Measurements from ENCODE around the gene RAX2. TPM values are rescaled to one million over a fixed set of nuclear protein-coding genes. Genes with fewer than 3 reads are reported as not detected.

The RAX2 gene
- total and polyA plus RNA-seq, 2 of the 13 experiments (the other 11 are each of a cell fraction or from before 2014, with no cell fraction given): not detected

DNA sequence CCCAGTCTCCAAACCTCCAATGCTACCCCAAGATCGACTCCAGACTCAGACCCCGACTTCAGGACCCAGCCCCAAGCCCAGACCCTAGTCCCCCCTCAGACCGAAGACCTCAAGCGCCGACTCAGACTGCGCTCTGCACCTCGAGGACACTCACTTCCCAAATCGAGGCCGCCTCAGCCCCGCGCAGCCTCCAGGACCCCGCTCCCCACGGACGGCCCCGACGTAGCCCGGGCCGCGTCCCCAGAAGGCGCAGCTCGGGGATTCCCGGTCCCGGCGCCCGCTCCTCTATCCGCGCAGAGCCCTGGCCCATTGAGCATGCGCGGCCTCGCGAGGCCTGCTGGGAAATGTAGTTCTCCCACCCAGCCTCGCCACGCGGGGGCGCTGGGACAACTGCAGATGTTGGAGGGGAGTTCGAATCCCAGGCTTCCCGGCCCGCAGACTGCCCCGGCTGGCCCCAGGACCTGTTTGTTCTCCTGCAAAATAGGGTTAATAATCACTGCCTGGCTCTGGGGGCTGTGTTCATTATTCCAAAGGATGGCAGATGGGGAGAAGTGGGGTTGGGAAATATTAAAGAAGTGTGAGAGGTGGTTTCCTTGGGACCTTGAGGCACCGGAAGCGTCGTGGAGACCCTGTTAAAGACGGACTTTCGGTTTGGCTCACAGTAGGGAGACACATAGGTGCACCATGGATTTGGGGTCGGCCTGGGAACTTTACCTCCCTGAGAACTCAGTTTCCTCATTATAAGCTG is 10.5 kb downstream of the RAX2 start, which contains the start of gene APBA3 (continued):
- TF ChIP-seq THAP9 (CRISPR knock-in tag; IDR thresholded peaks at IDR 0.05; ENCODE audit: borderline replicate concordance): peak; percentile 75; the same call in 1 of the 2 replicates
- TF ChIP-seq, protein P1, sequence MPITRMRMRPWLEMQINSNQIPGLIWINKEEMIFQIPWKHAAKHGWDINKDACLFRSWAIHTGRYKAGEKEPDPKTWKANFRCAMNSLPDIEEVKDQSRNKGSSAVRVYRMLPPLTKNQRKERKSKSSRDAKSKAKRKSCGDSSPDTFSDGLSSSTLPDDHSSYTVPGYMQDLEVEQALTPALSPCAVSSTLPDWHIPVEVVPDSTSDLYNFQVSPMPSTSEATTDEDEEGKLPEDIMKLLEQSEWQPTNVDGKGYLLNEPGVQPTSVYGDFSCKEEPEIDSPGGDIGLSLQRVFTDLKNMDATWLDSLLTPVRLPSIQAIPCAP (CRISPR knock-in tag; IDR thresholded peaks at IDR 0.05; ENCODE audit: low read depth): 0 out of 2 replicates have a peak, but pooled peaks have one; percentile 29
- TF ChIP-seq, protein P2, sequence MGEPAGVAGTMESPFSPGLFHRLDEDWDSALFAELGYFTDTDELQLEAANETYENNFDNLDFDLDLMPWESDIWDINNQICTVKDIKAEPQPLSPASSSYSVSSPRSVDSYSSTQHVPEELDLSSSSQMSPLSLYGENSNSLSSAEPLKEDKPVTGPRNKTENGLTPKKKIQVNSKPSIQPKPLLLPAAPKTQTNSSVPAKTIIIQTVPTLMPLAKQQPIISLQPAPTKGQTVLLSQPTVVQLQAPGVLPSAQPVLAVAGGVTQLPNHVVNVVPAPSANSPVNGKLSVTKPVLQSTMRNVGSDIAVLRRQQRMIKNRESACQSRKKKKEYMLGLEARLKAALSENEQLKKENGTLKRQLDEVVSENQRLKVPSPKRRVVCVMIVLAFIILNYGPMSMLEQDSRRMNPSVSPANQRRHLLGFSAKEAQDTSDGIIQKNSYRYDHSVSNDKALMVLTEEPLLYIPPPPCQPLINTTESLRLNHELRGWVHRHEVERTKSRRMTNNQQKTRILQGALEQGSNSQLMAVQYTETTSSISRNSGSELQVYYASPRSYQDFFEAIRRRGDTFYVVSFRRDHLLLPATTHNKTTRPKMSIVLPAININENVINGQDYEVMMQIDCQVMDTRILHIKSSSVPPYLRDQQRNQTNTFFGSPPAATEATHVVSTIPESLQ (CRISPR knock-in tag; conservative IDR thresholded peaks at IDR 0.05): no peak
- TF ChIP-seq ZNF772 (CRISPR knock-in tag; IDR thresholded peaks at IDR 0.05): no peak
- no peak for TF ChIP-seq KLF15 (CRISPR knock-in tag; IDR thresholded peaks at IDR 0.05; ENCODE audit: borderline replicate concordance)
- TF ChIP-seq, protein P3, sequence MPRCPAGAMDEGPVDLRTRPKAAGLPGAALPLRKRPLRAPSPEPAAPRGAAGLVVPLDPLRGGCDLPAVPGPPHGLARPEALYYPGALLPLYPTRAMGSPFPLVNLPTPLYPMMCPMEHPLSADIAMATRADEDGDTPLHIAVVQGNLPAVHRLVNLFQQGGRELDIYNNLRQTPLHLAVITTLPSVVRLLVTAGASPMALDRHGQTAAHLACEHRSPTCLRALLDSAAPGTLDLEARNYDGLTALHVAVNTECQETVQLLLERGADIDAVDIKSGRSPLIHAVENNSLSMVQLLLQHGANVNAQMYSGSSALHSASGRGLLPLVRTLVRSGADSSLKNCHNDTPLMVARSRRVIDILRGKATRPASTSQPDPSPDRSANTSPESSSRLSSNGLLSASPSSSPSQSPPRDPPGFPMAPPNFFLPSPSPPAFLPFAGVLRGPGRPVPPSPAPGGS (CRISPR knock-in tag; IDR thresholded peaks at IDR 0.05): no peak
- no peak for TF ChIP-seq ZNF512B (CRISPR knock-in tag; IDR thresholded peaks at IDR 0.05; ENCODE audit: borderline replicate concordance)
- TF ChIP-seq ZNF703 (CRISPR knock-in tag; IDR thresholded peaks at IDR 0.05; ENCODE audit: borderline replicate concordance): no peak
- TF ChIP-seq PAXIP1 (CRISPR knock-in tag; conservative IDR thresholded peaks at IDR 0.05): 0 out of 2 replicates have a peak, but pooled peaks have one; percentile 31
- peak; percentile 39 for TF ChIP-seq HNF4A (CRISPR knock-in tag; IDR thresholded peaks at IDR 0.05)
- TF ChIP-seq U2AF2 (IDR thresholded peaks at IDR 0.05; ENCODE audit: low read depth, low read length): no peak
